ENCODE results near the gene PINK1.
"Not testable (repeated sequence)": the region's sequence is repeated elsewhere in the genome, so short reads cannot be mapped to it uniquely, and the experiment has no call there.

Gene PINK1

GRCh38 chr1:20602851-20603450, 30.3 kb upstream of the PINK1 start:
- TF ChIP-seq CTCF (IDR thresholded peaks at IDR 0.05; ENCODE audit: borderline replicate concordance, insufficient read depth, low read depth, low read length) = no peak
- H3K4me3 ChIP-seq (ENCODE audit: low read depth, low read length) = no peak overlapping the region

GRCh38 chr1:20603504-20604464, 29.5 kb upstream of the PINK1 start:
- H3K4me3 ChIP-seq (ENCODE audit: low read depth, low read length) = no peak overlapping the region
- TF ChIP-seq CTCF (IDR thresholded peaks at IDR 0.05; ENCODE audit: borderline replicate concordance, insufficient read depth, low read depth, low read length) = no peak

- no peak overlapping the region for H3K4me3 ChIP-seq (ENCODE audit: low read depth, low read length)
- no peak for TF ChIP-seq CTCF (IDR thresholded peaks at IDR 0.05; ENCODE audit: borderline replicate concordance, insufficient read depth, low read depth, low read length)
Measured at GRCh38 chr1:20604678-20605077, 28.6 kb upstream of the PINK1 start.

- not testable (repeated sequence) for H3K4me3 ChIP-seq (ENCODE audit: low read depth, low read length)
Measured at GRCh38 chr1:20606801-20607570, 26.3 kb upstream of the PINK1 start.

GRCh38 chr1:20609541-20609940, 23.7 kb upstream of the PINK1 start:
- no peak for TF ChIP-seq CTCF (IDR thresholded peaks at IDR 0.05; ENCODE audit: borderline replicate concordance, insufficient read depth, low read depth, low read length)
- no peak overlapping the region for H3K4me3 ChIP-seq (ENCODE audit: low read depth, low read length)

GRCh38 chr1:20610970-20611369, 22.3 kb upstream of the PINK1 start:
- H3K4me3 ChIP-seq (ENCODE audit: low read depth, low read length) = no peak overlapping the region
- no peak for TF ChIP-seq CTCF (IDR thresholded peaks at IDR 0.05; ENCODE audit: borderline replicate concordance, insufficient read depth, low read depth, low read length)

GRCh38 chr1:20611652-20612051, 21.6 kb upstream of the PINK1 start:
- TF ChIP-seq CTCF (IDR thresholded peaks at IDR 0.05; ENCODE audit: borderline replicate concordance, insufficient read depth, low read depth, low read length) = no peak
- H3K4me3 ChIP-seq (ENCODE audit: low read depth, low read length) = no peak overlapping the region

All from GM12875 (cell line).